HG03457 (cell line): ENCODE measurements around the gene FKBP5.
"Not testable (repeated sequence)": the region's sequence is repeated elsewhere in the genome, so short reads cannot be mapped to it uniquely, and the experiment has no call there.

Experiments used
- ATAC-seq: cut with Tn5 transposase; IDR thresholded peaks from one replicate; pipeline ENCODE4 v1.9.1; 2021; ENCODE audit warnings: moderate number of reproducible peaks; ENCODE audit not compliant: unreplicated experiment

The FKBP5 gene

GRCh38 chr6:35688605-35689322, at the start of gene FKBP5:
TSS of gene FKBP5 (minus strand) at chr6:35688915. CDS start at chr6:35642824, 46,091 bp downstream.
- peak; percentile 85 for ATAC-seq

GRCh38 chr6:35737413-35738211, 48.9 kb upstream of the FKBP5 start:
- no peak for ATAC-seq

DNA sequence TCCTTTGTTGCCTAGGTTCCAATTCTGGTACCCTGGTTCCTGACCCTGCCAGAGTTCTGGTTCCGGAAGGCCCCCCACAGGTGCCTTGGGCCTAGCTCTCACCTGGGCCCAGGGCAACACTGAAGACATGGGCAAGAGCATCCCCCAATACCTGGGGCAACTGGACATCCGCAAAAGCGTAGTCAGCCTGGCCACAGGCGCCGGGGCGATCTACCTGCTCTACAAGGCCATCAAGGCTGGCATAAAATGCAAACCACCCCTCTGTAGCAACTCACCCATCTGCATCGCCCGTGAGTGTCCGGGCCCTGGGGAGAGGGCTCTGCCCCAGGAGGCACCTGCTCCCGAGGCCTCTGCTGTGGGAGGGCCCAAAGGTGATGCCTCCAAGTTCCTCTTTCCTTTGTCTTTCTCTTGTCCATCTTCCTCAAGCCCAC, 48.3 kb upstream of the FKBP5 start, which contains the start of gene ARMC12:
ARMC12 (plus strand) TSS at position 51 of the 431 bp plus-strand sequence; CDS start at position 128, 77 bp downstream.
- ATAC-seq, result no peak

DNA sequence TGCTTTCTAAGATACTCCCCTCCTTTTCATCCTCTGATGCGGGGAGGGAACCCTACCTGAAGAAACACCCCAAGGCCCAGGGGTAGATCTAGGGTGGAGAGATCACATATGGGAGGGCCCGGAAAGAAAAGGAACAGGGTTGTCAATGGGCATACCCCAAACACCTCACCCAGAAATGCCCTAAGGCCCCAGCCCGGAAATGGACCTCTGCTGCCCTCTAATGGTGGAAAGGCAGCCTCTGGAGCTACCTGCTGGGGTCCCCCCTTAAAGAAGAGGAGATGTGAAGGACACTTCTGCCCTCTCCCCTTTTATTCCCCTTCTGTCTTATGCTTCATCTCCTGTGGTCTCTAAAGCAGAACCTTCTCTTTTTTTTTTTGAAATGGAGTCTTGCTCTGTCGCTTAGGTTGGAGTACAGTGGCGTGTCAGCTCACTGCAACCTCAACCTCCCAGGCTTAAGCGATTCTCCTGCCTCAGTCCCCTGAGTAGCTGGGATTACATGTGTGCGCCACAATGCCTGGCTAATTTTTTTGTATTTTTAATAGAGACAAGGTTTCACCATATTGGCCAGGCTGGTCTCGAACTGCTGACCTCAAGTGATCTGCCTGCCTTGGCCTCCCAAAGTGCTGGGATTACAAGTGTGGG, 47.7 kb upstream of the FKBP5 start:
- ATAC-seq, result no peak

- no peak for ATAC-seq
Measured at GRCh38 chr6:35735452-35735851, 46.7 kb upstream of the FKBP5 start.

DNA sequence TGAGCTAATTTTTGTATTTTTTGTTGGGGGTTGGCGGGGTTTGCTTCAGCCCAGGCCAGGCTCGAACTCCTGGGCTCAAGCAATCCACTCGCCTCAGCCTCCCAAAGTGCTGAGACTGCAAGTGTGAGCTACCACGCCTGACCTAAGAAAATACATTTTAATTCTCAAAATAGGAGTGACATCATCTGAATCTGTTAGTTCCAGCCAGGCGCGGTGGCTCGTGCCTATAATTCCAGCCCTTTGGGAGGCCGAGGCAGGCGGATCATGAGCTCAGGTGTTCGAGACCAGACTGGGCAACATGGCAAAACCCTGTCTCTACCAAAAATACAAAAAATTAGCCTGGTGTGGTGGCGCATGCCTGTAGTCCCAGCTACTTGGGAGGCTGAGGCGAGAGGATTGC, 45.6 kb upstream of the FKBP5 start:
- ATAC-seq, result not testable (repeated sequence)

GRCh38 chr6:35733633-35734032, 44.9 kb upstream of the FKBP5 start:
- no peak for ATAC-seq

DNA sequence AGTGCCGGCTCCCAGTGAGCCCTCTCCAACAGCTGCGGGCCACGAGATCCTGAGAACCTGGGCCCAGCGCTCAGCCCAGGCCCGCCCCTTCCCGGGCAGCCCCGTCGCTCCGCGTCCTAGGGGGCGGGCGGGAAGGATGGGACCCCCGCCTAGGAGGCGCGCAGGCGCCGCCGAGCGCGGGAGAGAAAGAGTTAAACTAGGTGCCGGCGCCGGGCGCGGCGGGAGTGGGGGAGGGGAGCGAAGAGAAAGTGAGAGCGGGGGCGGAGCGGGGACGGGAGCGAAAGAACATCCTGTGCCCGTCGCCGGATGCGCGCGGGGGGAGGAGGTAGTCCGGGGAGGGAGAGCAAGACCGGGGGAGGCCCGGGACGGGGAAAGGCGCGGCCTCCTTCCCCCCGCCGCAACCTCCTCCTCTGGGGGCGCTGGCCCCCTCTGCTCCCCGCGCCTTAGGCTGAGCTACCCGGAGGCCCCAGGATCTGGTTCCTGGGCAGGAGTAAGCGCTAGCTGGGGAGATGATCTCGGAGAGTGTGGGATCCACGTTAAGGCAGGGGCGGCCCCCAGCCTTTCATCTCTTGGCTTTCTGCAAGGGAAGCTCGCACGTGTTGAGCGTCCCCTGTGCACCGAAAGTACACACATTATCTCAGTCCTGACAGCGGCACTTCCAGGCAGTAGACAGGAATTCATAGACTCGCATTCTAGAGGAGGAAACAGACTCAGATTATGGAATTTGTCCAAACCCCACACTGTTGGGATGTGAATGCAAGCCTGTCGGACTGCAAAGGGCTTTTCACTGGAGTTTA, 43.2 kb upstream of the FKBP5 start:
- peak; percentile 49 for ATAC-seq

GRCh38 chr6:35731414-35731735, 42.7 kb upstream of the FKBP5 start:
- ATAC-seq, result peak; percentile 30

DNA sequence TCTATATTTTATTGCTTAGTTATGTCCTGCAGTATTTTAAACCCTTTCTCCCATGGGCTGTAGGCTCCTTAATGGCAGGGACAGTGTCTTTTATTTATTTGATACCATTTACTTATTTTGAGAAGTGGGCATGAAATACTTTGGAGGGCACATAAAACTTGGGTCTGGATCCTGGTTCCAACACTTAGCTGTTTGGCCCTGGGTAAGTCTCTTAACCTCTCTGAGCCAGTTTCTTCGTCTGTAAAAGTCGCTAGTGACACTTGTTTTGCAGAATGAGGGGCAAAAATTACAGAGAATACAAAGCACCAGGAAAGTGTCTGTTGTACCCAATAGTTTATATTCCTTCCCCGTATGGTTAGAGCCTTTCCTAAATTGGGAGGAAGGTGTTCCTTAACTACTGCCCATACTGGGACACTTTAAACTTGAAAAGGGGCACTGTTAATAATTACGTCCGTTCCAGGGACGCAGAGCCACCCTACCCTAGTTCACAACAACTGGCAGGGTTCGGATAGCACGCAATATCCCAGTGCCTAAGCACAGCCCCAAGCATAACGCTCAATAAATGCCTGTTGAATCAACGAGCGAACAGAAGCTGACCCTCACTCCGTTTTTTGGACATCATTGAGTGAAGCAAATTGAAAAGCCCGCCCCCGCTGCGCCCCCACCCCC, 42.2 kb upstream of the FKBP5 start:
- ATAC-seq, result no peak

- ATAC-seq, result no peak
Measured at GRCh38 chr6:35729722-35730121, 41.0 kb upstream of the FKBP5 start.

DNA sequence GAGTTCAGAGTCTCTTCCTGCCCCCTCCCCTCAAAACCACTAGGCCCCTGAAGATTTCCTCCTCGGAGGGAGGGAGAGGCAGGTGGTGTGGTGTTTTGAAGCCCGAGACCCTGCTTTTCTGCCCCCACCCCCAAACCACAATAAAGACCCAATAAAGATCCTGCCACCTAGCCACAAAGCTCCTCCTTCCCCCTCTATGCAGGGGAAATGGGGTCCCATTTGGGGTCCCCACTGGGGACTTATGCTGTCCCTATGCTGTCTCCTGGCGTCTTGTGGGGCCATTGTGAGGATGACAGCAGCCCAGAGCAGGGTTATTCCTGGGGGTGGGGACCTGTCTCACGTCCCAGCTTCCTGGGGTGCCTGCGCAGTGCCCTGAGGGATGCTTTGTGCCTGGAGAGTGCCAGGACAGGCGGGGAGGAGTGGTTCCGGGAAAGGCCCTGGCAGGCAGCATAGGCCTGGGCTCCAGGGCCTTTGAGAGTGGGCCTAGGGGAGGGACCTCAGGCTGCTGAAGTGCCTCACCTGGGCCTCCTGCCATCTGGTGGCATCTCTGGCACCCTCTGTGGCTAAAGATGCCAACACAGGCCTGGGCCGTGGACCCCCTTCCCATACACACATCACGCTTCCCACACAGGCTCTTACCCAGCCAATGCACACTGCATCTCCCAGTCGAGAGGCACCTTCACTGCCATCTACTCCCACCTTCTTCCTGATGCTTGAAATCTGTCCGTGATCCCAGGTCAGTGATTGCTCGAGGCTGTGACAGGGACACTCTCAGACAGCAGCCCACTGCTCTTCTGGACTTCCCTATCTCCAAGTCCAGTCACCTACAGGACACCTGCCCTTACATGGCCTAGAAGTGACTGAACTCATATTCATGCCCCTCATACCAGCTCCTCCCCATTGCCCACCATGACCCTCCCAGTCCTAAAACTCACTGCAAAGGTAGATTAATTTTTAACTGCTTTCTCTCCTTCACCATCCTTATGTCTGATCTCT, 40.3 kb upstream of the FKBP5 start:
- ATAC-seq, result no peak

DNA sequence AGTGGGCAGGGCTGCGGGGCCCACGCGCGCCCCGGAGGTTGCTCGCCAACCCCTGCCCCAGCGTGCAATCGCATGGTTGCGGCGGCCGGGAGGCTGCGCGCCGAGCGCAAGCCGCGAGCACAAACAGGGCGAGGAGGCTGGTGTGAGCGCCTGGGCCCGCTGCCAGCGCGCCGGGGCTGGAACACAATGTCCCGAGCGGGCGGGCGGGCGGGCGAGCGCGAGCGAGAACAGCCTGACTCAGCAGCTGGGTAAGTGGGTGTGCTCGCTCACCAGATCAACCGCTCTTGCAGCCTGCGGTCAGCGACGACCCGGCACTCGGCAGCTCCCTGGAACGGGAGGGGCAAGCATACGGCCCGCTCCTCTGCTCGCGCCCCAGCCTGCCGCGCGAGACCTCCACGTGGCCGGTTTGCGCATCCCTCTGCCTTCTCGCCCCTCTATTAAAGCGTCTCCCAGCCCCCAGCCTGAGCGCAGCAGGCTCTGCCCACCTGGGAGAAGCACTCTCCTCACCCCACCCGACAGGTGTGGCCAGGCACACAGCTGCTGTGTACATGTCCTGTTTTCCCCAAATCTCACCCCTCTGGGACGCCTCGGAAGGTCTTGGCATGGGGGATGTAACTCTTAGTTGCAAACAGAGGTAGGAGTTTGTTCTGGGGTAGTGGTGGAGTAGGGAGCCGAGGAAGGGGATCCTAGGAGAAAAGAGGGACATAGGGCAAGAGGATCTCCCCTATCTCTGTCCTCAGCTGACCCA, 39.4 kb upstream of the FKBP5 start:
- ATAC-seq, result no peak

- ATAC-seq, result no peak
Measured at GRCh38 chr6:35727231-35727934, 38.7 kb upstream of the FKBP5 start.

- ATAC-seq, result no peak
Measured at GRCh38 chr6:35725721-35726438, 37.2 kb upstream of the FKBP5 start.

DNA sequence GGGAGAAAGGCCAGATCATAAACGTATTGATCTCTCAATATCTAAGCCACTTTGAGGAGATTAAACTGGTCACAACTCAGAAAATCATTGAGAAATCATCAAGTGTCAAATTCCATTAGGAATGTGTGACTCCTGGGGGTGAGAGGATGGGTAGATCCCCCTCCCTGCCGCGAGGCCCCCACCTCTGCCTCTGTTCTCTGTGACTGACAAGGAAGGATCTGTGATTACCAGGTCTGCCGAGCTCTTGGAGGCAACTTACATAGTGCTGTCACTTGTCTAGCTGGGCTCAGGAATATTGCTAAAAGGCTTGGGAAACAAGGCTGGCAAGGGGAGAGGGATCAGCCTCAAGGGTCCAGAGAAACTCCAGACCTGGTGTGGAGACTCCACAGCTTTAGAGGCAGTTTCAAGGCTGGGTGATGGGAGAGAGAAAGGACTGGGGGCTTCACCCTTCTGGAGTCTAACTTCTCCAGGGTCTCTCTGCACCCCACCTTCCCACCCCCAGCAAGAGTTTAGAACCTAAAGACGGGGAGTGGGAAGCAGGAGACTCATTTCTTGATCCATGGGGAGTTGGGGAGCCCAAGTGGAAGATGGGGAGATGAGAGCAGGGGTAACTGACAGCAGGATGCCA, 36.5 kb upstream of the FKBP5 start:
- no peak for ATAC-seq

GRCh38 chr6:35724471-35724870, 35.8 kb upstream of the FKBP5 start:
- no peak for ATAC-seq
